Stimulated activated CD4-positive, alpha-beta T cell treated with anti-CD3 and anti-CD28 coated beads, Interleukin-4, amount 100 ng/mL, for 4 hours (primary cell): ENCODE results near the gene PCDHB6.
"Not testable (repeated sequence)": the region's sequence is repeated elsewhere in the genome, so short reads cannot be mapped to it uniquely, and the experiment has no call there.

Experiments used
- DNase-seq, 2 experiments: peaks; one replicate each; pipeline ENCODE4 v3.0.0-alpha.2; 2020

Gene PCDHB6

GRCh38 chr5:141149812-141150211 lies at the start of gene PCDHB6:
PCDHB6 (plus strand) TSS chr5:141150057; CDS start chr5:141150258, 201 bp downstream.
- no peak for DNase-seq

- no peak for DNase-seq
Observed at GRCh38 chr5:141100243-141100805, 49.5 kb upstream of the PCDHB6 start, which contains the start of gene PCDHB3. PCDHB3 (plus strand) TSS chr5:141100473; CDS start chr5:141100650, 177 bp downstream.

DNA sequence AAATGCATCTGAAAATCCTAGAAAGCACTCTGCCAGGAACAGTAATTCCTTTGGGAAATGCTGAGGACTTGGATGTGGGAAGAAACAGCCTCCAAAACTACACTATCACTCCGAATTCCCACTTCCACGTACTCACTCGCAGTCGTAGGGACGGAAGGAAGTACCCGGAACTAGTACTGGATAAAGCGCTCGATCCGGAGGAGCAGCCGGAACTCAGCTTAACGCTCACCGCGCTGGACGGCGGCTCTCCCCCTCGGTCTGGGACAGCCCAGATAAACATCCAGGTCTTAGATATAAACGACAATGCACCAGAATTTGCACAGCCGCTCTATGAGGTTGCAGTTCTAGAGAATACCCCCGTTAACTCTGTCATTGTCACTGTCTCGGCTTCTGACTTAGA lies 48.8 kb upstream of the PCDHB6 start:
- no peak for DNase-seq

- not testable (repeated sequence) for DNase-seq
Observed at GRCh38 chr5:141102070-141102469, 47.8 kb upstream of the PCDHB6 start.

DNA sequence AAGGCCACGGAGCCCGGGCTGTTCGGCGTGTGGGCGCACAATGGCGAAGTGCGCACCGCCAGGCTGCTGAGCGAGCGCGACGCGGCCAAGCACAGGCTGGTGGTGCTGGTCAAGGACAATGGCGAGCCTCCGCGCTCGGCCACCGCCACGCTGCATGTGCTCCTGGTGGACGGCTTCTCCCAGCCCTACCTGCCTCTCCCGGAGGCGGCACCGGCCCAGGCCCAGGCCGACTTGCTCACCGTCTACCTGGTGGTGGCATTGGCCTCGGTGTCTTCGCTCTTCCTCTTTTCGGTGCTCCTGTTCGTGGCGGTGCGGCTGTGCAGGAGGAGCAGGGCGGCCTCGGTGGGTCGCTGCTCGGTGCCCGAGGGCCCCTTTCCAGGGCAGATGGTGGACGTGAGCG lies 47.4 kb upstream of the PCDHB6 start:
- DNase-seq: not testable (repeated sequence)

GRCh38 chr5:141105350-141105749 lies 44.5 kb upstream of the PCDHB6 start:
- DNase-seq: no peak

GRCh38 chr5:141119250-141119649 lies 30.6 kb upstream of the PCDHB6 start:
- DNase-seq: no peak

DNA sequence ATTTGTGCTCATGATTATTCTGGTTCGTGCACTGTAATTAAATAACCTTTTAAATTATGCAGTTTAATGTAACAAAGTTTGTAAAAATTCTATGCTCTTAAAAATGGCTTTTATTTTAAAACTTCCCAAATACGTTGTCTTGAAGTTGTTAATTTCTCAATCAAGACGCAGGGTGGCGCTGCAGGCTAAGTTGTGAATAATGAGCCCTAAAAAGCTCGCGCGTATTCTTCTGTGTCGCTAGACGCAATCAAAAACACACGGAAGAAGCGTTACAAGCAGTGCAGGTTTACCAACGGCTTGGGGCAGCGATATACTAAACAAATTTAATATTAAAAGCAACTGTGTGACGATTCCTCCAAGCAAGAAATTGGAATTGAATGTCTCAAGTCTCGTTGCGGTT lies 28.3 kb upstream of the PCDHB6 start, which contains the start of gene PCDHB4:
PCDHB4 (plus strand) TSS at position 256 of the 400 bp plus-strand sequence. CDS start 181 bp downstream, outside the sequence.
- DNase-seq: no peak

DNA sequence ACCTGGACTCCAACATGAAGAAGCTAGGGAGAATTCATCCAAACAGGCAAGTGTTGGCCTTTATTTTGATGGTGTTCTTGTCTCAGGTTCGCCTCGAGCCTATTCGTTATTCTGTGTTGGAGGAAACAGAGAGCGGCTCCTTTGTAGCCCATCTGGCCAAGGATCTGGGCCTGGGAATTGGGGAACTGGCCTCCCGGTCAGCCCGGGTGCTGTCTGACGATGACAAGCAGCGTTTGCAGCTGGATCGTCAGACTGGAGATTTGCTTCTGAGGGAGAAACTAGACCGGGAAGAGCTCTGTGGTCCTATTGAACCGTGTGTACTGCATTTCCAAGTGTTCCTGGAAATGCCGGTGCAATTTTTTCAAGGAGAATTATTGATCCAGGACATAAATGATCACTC lies 27.9 kb upstream of the PCDHB6 start:
- no peak for DNase-seq

GRCh38 chr5:141123396-141124135 lies 26.3 kb upstream of the PCDHB6 start:
- DNase-seq: not testable (repeated sequence)

GRCh38 chr5:141127305-141127704 lies 22.6 kb upstream of the PCDHB6 start:
- DNase-seq: no peak

DNA sequence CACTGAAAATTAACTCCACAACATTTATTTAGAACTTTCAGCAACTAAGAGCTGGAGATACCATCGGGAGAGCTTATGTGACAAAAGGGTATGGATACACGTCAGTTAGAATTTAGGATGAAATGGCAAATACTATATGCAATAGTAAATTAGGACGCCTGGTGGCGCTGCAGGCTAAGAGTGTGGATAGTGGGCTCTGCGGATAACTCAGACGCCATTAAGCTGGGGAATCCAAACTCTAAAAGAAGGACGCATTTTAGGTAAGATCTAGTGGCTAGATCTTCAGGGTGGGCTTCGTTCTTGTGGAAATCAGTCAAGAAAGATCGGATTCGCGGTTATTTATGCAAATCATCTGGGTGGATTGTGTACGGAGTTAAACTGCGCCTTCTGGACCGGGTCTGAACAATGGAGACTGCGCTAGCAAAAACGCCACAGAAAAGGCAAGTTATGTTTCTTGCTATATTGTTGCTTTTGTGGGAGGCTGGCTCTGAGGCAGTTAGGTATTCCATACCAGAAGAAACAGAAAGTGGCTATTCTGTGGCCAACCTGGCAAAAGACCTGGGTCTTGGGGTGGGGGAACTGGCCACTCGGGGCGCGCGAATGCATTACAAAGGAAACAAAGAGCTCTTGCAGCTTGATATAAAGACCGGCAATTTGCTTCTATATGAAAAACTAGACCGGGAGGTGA lies 14.7 kb upstream of the PCDHB6 start, which contains the start of gene PCDHB5:
PCDHB5 (plus strand) TSS at position 177 of the 688 bp plus-strand sequence; CDS start at position 406, 229 bp downstream.
- DNase-seq: no peak

- no peak for DNase-seq
Observed at GRCh38 chr5:141135718-141136266, 14.1 kb upstream of the PCDHB6 start.

GRCh38 chr5:141137346-141137745 lies 12.5 kb upstream of the PCDHB6 start:
- not testable (repeated sequence) for DNase-seq

- DNase-seq: no peak
Observed at GRCh38 chr5:141150224-141150992, 551 bp downstream of the PCDHB6 start.

GRCh38 chr5:141150993-141151325 lies 1.1 kb downstream of the PCDHB6 start:
- DNase-seq: no peak

DNA sequence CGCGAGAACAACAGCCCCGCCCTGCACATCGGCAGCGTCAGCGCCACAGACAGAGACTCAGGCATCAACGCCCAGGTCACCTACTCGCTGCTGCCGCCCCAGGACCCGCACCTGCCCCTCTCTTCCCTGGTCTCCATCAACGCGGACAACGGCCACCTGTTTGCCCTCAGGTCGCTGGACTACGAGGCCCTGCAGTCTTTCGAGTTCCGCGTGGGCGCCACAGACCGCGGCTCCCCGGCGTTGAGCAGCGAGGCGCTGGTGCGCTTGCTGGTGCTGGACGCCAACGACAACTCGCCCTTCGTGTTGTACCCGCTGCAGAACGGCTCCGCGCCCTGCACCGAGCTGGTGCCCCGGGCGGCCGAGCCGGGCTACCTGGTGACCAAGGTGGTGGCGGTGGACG lies 1.8 kb downstream of the PCDHB6 start:
- not testable (repeated sequence) for DNase-seq

- not testable (repeated sequence) for DNase-seq
Observed at GRCh38 chr5:141152096-141152495, 2.2 kb downstream of the PCDHB6 start.

- DNase-seq: no peak
Observed at GRCh38 chr5:141155540-141156374, 5.9 kb downstream of the PCDHB6 start.

DNA sequence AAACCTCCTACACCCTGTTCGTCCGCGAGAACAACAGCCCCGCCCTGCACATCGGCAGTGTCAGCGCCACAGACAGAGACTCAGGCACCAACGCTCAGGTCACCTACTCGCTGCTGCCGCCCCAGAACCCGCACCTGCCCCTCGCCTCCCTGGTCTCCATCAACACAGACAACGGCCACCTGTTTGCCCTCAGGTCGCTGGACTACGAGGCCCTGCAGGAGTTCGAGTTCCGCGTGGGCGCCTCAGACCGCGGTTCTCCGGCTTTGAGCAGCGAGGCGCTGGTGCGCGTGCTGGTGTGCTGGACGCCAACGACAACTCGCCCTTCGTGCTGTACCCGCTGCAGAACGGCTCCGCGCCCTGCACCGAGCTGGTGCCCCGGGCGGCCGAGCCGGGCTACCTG lies 7.5 kb downstream of the PCDHB6 start:
- not testable (repeated sequence) for DNase-seq

- DNase-seq: not testable (repeated sequence)
Observed at GRCh38 chr5:141157901-141158300, 8.0 kb downstream of the PCDHB6 start.
